ENCODE data around the gene KIF26A.

The KIF26A gene

GRCh38 chr14:104158827-104159798, 20.7 kb downstream of the KIF26A start:
- no peak for DNase-seq (ENCODE audit: low read depth)

DNA sequence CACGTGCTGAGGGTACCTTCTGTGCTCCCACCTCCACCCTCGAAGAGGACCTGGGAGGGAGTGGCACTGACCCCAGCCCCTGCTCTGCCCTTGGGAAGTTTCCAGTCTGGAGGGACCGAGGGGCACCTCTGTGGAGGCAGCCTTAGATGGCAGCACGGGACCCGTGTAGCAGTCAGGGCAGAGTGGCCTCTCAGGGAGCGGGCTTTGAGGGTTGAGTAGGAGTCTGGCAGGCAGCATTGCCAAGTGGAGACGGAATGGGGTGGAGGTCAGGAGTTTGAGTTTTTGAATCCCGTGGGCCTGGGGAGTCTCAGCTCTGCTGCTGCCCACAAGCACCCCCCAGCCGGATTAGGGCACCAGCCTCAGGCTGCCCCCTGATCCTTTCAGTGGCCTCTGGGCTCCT, 21.6 kb downstream of the KIF26A start:
- no peak for DNase-seq (ENCODE audit: low read depth)

DNA sequence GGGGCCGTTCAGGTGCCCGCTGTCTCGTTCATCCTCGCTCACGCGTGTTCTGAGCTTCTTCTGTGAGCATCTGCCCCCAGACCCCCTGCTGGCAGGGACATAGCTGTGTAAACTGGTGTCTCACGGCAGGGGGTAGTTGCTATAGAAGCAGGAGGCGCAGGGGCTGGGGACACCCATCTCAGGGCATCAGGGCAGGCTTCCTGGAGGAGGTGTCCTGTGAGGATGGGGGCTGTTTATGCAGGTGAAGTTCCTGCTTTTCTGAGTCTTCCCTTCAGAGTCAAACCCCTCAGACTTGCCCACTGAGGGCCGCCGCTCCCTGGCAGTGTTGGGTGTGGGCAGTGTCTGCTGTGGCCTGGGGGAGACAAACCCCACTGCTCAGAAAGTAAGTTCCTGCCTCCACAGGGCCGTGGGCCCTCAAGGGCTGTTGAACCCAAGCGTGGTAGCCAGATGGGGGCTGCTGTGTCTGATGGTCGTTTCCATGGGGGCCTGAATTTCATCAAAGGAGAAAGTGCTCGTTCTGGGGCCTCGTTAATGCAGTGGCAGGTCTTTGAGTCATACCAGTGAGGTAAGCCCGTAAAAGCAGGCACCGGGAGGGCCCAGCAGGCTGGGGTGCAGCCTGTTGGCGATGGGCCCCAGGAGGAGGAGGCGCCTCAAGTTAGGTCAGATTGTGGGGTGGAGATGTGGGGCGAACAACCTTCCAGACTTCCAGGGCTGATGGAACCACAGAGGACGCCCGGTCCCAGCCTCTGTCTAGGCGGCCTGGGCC, 23.4 kb downstream of the KIF26A start:
- no peak for DNase-seq (ENCODE audit: low read depth)

GRCh38 chr14:104162495-104162894, 24.1 kb downstream of the KIF26A start:
- no peak for DNase-seq (ENCODE audit: low read depth)

DNA sequence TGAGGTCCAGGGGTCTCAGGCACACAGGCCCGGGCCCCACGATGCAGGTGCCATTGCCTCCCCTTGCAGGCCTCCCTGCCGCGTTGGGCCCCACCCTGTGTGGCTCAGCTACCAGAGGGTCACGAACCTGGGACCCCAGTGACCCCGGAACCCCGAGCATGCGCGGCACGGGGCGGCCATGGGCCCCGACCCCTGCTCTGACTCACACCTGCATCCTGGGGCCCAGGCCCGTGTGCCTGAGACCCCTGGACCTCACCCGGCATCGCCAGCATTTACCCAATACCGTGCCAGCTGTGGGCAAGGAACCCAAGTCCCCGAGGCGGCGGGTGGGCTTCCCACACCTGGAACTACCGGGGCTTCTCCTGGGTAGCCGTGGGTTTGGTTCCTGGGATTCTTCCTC, 25.2 kb downstream of the KIF26A start:
- no peak for DNase-seq (ENCODE audit: low read depth)

DNA sequence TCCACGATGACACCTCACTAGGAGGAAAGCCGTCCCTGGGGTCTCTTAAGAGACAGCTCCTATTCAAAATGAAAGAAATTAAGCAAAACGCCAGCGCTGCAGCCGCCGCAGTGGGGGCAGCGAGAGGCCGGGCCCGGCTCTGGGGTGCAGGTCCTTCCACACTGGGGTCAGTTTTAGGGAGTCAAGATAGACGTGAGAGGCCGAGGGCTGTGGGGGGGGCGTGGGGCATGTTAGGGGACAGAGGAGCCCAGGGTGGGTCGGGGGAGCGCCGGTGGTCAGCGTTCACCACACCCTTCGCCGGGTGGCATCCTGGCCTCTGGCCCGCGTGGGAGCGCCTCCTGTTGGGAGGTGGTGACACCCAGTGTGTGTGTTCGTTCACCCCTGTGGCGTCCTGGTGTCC, 25.7 kb downstream of the KIF26A start:
- no peak for DNase-seq (ENCODE audit: low read depth)

- no peak for DNase-seq (ENCODE audit: low read depth)
Measured at GRCh38 chr14:104164512-104164911, 26.1 kb downstream of the KIF26A start.

GRCh38 chr14:104166698-104167097, 28.3 kb downstream of the KIF26A start:
- no peak for DNase-seq (ENCODE audit: low read depth)

DNA sequence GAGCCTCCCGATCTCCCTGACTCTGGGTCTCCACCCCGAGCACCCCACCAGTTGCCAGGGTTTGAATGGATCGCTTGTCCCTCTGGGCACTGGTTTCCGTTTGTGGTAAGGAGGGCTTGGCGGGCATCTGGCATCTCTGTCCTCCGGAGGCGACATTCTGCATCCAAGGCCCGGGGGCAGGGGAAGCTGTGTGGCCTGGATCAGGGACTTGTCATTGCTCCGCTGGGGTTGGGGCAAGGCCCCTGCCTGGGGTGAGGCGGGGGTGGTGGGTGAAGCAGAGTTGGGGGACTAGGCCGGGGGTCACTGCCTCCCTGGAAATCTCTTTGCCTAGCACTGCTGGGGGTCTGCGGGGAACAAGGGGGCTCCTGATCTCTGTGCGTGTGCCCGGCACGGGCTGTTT, 30.2 kb downstream of the KIF26A start:
- no peak for DNase-seq (ENCODE audit: low read depth)

GRCh38 chr14:104169005-104169698, 30.8 kb downstream of the KIF26A start:
- DNase-seq (ENCODE audit: low read depth): no peak

- no peak for DNase-seq (ENCODE audit: low read depth)
Measured at GRCh38 chr14:104169699-104170479, 31.5 kb downstream of the KIF26A start.

- no peak for DNase-seq (ENCODE audit: low read depth)
Measured at GRCh38 chr14:104171029-104171697, 32.8 kb downstream of the KIF26A start.

DNA sequence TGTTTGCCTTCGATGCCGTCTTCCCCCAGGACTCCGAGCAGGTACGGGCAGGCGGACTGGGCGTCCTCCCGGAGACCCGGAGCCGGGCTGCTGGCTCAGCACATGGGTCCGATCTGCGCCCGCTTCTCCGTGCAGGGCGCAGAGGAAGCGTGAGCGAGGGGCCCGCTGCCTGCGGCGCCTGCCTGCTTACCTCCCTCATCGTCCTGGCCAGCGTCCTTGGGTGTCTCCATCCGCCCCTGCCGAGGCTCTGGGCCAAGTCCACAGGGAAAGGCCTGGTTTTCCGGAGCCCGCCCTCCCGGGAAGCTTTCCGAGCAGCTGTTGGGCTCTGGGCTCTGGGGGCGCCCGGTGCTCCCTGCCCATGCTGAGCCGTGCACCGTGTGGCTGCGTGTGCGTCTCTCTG, 33.5 kb downstream of the KIF26A start:
- DNase-seq (ENCODE audit: low read depth): no peak

DNA sequence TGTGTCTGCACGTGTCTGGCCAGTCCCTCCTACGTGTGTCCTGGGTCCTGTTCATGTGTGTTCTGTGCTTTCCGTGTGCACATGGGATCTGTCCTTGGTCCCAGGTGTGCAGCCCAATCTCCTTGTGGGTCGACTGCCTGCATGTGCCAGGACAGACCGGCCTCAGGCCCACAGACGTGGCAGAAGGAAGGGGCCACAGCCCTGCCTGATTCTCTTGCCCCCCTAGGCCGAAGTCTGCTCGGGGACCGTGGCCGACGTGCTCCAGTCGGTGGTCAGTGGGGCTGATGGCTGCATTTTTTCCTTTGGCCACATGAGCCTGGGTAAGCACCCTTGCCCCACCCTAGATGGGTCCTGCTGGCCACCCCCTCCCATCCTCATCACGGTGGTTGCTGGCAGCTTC, 34.0 kb downstream of the KIF26A start:
- no peak for DNase-seq (ENCODE audit: low read depth)

DNA sequence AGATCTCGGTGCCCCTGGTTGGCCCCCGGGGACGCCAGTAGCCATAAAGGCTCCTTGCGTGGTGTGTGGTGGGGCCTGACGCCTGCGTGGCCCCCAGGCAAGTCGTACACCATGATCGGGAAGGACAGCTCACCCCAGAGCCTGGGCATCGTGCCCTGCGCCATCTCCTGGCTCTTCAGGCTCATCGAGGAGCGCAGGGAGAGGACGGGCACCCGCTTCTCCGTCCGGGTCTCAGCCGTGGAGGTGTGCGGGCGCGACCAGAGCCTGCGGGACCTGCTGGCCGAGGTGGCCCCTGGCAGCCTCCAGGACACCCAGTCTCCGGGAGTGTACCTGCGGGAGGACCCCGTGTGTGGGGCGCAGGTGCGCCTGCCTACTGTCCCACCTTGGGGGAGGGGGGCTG, 34.5 kb downstream of the KIF26A start:
- DNase-seq (ENCODE audit: low read depth): no peak

DNA sequence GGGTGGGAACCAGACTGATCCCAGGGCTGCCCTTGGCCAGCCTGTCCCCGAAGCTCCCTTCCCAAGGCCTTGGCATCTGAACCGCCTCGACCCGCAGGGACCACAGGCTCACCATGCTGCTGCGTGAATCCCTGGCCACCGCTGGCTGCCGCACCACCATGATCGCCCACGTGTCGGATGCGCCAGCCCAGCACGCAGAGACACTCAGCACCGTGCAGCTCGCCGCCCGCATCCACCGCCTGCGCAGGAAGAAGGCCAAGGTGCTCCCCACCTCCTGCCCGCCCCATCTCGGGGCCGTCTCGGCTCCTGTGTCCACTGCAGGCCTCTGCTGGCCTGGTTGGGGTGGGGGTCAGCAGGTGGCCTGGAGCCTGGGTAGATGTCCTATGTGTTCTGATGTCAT, 35.7 kb downstream of the KIF26A start:
- no peak for DNase-seq (ENCODE audit: low read depth)

- DNase-seq (ENCODE audit: low read depth): no peak
Measured at GRCh38 chr14:104175041-104175440, 36.7 kb downstream of the KIF26A start.

DNA sequence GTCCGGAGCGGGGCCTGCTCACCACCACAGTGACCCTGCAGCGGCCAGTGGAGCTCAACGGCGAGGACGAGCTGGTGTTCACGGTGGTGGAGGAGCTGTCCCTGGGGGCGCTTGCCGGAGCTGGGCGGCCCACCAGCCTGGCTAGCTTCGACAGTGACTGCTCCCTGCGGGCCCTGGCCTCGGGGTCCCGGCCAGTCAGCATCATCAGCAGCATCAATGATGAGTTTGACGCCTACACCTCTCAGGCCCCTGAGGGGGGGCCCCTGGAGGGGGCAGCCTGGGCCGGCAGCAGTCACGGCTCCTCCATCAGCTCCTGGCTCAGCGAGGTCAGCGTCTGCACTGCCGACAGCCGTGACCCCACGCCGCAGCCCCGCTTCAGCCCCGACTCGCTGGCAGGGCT, 37.4 kb downstream of the KIF26A start:
- DNase-seq (ENCODE audit: low read depth): no peak

DNA sequence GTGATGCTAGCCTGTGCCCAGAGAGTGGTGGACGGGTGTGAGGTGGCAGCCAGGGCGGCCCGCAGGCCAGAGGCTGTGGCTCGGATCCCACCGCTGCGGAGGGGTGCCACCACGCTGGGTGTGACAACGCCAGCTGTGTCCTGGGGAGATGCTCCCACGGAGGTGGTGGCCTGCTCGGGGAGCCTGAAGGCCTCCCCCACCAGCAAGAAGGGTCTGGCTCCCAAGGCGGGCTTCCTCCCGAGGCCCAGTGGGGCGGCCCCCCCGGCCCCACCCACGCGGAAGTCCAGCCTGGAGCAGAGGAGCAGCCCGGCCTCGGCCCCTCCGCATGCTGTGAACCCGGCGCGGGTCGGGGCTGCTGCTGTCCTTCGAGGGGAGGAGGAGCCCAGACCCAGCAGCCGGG, 38.2 kb downstream of the KIF26A start:
- DNase-seq (ENCODE audit: low read depth): no peak

GRCh38 chr14:104177411-104177810, 39.0 kb downstream of the KIF26A start:
- no peak for DNase-seq (ENCODE audit: low read depth)

DNA sequence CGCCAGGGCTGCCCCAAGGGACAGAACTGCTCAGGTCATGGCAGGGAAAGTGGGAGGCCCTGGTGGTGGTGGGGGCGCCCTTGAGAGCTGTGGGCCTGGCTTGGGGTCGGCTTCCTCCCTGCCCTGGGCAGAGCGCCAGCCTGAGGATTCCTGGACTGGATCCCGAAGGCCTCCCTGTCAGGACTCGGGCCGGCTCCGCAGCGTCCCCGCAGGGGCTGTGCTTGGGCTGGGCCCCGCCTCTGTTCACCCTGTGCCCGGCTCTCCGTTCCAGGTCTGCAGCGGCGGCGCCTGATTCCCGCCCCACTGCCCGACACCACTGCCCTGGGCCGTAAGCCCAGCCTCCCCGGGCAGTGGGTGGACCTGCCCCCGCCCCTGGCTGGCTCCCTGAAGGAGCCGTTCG, 39.9 kb downstream of the KIF26A start:
- no peak for DNase-seq (ENCODE audit: low read depth)
